ENCODE results near the gene TMEM178B. TPM values are rescaled to one million over a fixed set of nuclear protein-coding genes. Genes with fewer than 3 reads are reported as not detected.

Gene TMEM178B
- total and polyA plus RNA-seq, 10 of the 15 experiments (the other 5 are each of a cell fraction or from before 2014, with no cell fraction given): 0.01 to 1.1 (median 0.04) TPM; not detected in 2

DNA sequence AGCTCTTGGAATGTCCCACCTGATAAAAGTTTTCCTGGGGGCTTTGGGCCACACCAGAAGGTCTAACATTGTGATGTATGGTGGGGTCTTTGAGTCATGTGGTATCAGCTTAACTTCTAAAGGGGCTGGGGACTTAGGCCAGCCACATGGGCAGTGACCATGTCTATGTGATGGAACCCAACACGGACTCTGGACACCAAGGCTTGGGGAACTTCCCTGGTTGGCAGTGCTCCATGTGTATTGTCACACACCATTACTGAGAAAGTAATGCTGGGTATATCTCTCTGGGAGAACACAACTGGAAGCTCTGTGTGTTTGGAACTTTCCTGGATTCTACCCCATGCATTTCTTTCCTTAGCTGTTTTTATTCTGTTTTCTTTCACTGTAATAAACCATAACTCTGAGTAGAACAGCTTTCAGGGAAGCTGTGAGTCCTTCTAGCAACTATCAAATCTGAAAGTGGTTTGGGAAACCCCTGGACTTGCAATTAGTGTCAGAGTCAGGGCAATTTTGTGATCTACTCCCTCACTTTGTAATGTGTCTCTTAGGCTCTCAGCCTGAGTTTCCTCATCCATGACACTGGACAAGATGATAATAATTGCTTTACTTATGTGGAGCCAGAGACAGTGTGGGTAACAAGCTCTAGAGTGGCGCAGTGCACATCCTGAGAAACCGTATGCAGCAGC, 448.9 kb downstream of the TMEM178B start (continued):
- TF ChIP-seq RUNX3 (IDR thresholded peaks at IDR 0.05; ENCODE audit: low read length): 0 out of 2 replicates have a peak, but pooled peaks have one; percentile 10
- TF ChIP-seq CBX5 (IDR thresholded peaks at IDR 0.05; ENCODE audit: low read depth): no peak
- TF ChIP-seq HDGF (IDR thresholded peaks at IDR 0.05): no peak
- TF ChIP-seq, protein P1, sequence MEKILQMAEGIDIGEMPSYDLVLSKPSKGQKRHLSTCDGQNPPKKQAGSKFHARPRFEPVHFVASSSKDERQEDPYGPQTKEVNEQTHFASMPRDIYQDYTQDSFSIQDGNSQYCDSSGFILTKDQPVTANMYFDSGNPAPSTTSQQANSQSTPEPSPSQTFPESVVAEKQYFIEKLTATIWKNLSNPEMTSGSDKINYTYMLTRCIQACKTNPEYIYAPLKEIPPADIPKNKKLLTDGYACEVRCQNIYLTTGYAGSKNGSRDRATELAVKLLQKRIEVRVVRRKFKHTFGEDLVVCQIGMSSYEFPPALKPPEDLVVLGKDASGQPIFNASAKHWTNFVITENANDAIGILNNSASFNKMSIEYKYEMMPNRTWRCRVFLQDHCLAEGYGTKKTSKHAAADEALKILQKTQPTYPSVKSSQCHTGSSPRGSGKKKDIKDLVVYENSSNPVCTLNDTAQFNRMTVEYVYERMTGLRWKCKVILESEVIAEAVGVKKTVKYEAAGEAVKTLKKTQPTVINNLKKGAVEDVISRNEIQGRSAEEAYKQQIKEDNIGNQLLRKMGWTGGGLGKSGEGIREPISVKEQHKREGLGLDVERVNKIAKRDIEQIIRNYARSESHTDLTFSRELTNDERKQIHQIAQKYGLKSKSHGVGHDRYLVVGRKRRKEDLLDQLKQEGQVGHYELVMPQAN (conservative IDR thresholded peaks at IDR 0.05): no peak
- TF ChIP-seq MTA2 (IDR thresholded peaks at IDR 0.05; ENCODE audit: low read depth): peak; percentile 27; the same call in 1 of the 2 replicates
- TF ChIP-seq SRF (IDR thresholded peaks at IDR 0.05; ENCODE audit: low read depth in 2 of 2, low read length in 2 of 2): no peak
- TF ChIP-seq, protein P2, sequence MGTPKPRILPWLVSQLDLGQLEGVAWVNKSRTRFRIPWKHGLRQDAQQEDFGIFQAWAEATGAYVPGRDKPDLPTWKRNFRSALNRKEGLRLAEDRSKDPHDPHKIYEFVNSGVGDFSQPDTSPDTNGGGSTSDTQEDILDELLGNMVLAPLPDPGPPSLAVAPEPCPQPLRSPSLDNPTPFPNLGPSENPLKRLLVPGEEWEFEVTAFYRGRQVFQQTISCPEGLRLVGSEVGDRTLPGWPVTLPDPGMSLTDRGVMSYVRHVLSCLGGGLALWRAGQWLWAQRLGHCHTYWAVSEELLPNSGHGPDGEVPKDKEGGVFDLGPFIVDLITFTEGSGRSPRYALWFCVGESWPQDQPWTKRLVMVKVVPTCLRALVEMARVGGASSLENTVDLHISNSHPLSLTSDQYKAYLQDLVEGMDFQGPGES (IDR thresholded peaks at IDR 0.05): no peak
- TF ChIP-seq ZNF207 (IDR thresholded peaks at IDR 0.05; ENCODE audit: borderline replicate concordance): no peak
- no peak for TF ChIP-seq TCF7 (IDR thresholded peaks at IDR 0.05; ENCODE audit: borderline replicate concordance)
- no peak for TF ChIP-seq CHD4 (IDR thresholded peaks at IDR 0.05)

DNA sequence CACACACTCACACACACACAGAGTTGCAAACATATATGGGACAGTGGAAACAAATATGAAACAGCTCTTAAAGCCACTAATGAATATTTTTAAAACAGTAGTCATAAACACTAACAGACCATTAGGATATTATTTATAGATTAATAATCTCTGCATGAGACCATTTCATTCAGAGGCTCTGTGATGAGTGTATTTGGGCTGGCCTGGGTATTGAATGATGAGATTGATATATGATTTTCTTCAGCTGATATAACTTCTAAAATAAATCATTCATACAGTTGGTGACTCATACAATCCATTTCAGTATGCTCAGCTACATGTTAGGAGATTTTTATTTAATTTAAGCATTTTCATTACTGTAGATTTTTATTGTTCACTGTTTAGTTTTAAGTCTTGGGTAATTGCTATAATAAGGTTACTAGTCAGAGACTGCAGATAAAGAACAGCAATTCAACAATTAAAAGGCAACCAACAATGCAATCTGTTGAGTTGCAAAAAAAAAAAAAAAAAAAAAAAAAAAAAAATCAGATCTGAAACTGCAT, 452.2 kb downstream of the TMEM178B start:
- POLR2A ChIA-PET: no interaction called here
- no peak for ATAC-seq
- TF ChIP-seq MXI1 (IDR thresholded peaks at IDR 0.05; ENCODE audit: low read depth, low read length) (no peak), FOXK2 (IDR thresholded peaks at IDR 0.05) (no peak), KAT2A (conservative IDR thresholded peaks at IDR 0.05; ENCODE audit: control insufficient read depth, low read depth, low read length) (no peak), NFYA (IDR thresholded peaks at IDR 0.05; ENCODE audit: borderline replicate concordance, low read depth, low read length) (no peak)
- TF ChIP-seq, protein P3, sequence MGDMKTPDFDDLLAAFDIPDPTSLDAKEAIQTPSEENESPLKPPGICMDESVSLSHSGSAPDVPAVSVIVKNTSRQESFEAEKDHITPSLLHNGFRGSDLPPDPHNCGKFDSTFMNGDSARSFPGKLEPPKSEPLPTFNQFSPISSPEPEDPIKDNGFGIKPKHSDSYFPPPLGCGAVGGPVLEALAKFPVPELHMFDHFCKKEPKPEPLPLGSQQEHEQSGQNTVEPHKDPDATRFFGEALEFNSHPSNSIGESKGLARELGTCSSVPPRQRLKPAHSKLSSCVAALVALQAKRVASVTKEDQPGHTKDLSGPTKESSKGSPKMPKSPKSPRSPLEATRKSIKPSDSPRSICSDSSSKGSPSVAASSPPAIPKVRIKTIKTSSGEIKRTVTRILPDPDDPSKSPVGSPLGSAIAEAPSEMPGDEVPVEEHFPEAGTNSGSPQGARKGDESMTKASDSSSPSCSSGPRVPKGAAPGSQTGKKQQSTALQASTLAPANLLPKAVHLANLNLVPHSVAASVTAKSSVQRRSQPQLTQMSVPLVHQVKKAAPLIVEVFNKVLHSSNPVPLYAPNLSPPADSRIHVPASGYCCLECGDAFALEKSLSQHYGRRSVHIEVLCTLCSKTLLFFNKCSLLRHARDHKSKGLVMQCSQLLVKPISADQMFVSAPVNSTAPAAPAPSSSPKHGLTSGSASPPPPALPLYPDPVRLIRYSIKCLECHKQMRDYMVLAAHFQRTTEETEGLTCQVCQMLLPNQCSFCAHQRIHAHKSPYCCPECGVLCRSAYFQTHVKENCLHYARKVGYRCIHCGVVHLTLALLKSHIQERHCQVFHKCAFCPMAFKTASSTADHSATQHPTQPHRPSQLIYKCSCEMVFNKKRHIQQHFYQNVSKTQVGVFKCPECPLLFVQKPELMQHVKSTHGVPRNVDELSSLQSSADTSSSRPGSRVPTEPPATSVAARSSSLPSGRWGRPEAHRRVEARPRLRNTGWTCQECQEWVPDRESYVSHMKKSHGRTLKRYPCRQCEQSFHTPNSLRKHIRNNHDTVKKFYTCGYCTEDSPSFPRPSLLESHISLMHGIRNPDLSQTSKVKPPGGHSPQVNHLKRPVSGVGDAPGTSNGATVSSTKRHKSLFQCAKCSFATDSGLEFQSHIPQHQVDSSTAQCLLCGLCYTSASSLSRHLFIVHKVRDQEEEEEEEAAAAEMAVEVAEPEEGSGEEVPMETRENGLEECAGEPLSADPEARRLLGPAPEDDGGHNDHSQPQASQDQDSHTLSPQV (IDR thresholded peaks at IDR 0.05): no peak

More for the DNA sequence above, 452.2 kb downstream of the TMEM178B start:
- ChIA-PET RAD21 (ENCODE audit: unreplicated experiment) (no interaction called here), CTCF (no interaction called here), SMC1A (ENCODE audit: uncharacterized antibody, unreplicated experiment) (no interaction called here)
- no peaks in the 10 kb centered on the region for H3K9me3 ChIP-seq (replicated peaks; ENCODE audit: control insufficient read depth, insufficient read depth, low read length)
- in situ Hi-C loops (cut with MboI) (loop anchor here (25.0 kb wide), 1 partner anchor 714 kb away; no protein-coding TSS in a partner anchor), intact Hi-C loops (cut with micrococcal nuclease; ENCODE audit: unreplicated experiment) (no loop called here)
- H2AFZ ChIP-seq (ENCODE audit: control insufficient read depth, low read depth, low read length): no peak overlapping the region
- H3K4me3 ChIP-seq: no peak overlapping the region
- H3K4me2 ChIP-seq (ENCODE audit: control insufficient read depth, insufficient read depth): no peak overlapping the region
- no peaks in the 10 kb centered on the region for H3K79me2 ChIP-seq (ENCODE audit: control insufficient read depth, insufficient read depth, low read length)
- no peaks in the 10 kb centered on the region; the same call in 1 of the 2 replicates for H3K4me1 ChIP-seq (ENCODE audit: control insufficient read depth, insufficient read depth, low read length)
- no TSS peak for BruUV-seq (replicated peaks)
- no peaks in the 10 kb centered on the region for H4K20me1 ChIP-seq (ENCODE audit: control insufficient read depth, insufficient read depth)
- no peak overlapping the region for H3K9ac ChIP-seq (ENCODE audit: control insufficient read depth, insufficient read depth, low read length)
- no peak overlapping the region for H3K27ac ChIP-seq (ENCODE audit: control insufficient read depth, insufficient read depth)
- FAIRE-seq (no peak), DNase-seq (ENCODE audit: low read depth, low spot score) (no peak)
- no peaks in the 10 kb centered on the region; a peak in 1 of 4 replicates for H3K27me3 ChIP-seq (replicated peaks in 1 of 2; ENCODE audit: control insufficient read depth in 2 of 2, insufficient read depth in 2 of 2, low read length in 1 of 2)
- H3K36me3 ChIP-seq (ENCODE audit: control insufficient read depth in 2 of 2, insufficient read depth in 2 of 2, low read length in 1 of 2): no peaks in the 10 kb centered on the region

All from GM12878 (cell line).